Neuron (in vitro differentiated cells): Measurements from ENCODE around the gene AATK.

Experiments used
- H2AFZ ChIP-seq: one replicate; pipeline ENCODE4 v1.6.1; 2013; ENCODE audit warnings: low read depth, mild to moderate bottlenecking, inconsistent platforms, low read length, moderate library complexity
- H3K27me3 ChIP-seq: one replicate; pipeline ENCODE4 v1.6.1; 2013; ENCODE audit warnings: low read length; ENCODE audit not compliant: insufficient read depth
- H3K36me3 ChIP-seq: one replicate; pipeline ENCODE4 v1.6.1; 2013; ENCODE audit warnings: low read length; ENCODE audit not compliant: insufficient read depth
- H3K4me1 ChIP-seq: one replicate; pipeline ENCODE4 v1.6.1; 2013; ENCODE audit warnings: low read length; ENCODE audit not compliant: insufficient read depth
- H3K4me3 ChIP-seq: 2 replicates; pipeline ENCODE4 v1.5.1; 2013; ENCODE audit warnings: mild to moderate bottlenecking, low read length, moderate library complexity
- H3K9me3 ChIP-seq: one replicate; pipeline ENCODE4 v1.6.1; 2013; ENCODE audit warnings: low read length

Gene AATK

GRCh38 chr17:81117672-81118198 lies 48.3 kb downstream of the AATK start:
- H3K27me3 ChIP-seq, result no peaks in the 10 kb centered on the region
- no peak overlapping the region for H2AFZ ChIP-seq
- no peaks in the 10 kb centered on the region for H3K4me1 ChIP-seq
- no peak overlapping the region for H3K4me3 ChIP-seq
- no peaks in the 10 kb centered on the region for H3K9me3 ChIP-seq
- peaks cover 4% of the 10 kb centered on the region for H3K36me3 ChIP-seq

GRCh38 chr17:81116704-81117103 lies 49.3 kb downstream of the AATK start:
- H3K36me3 ChIP-seq, result peaks cover 9% of the 10 kb centered on the region
- no peak overlapping the region for H3K4me3 ChIP-seq
- H3K9me3 ChIP-seq, result no peaks in the 10 kb centered on the region
- H2AFZ ChIP-seq, result no peak overlapping the region
- H3K27me3 ChIP-seq, result no peaks in the 10 kb centered on the region
- H3K4me1 ChIP-seq, result no peaks in the 10 kb centered on the region

- Histone ChIP-seq H3K4me1 (no peaks in the 10 kb centered on the region), H3K4me3 (no peak overlapping the region), H3K9me3 (no peaks in the 10 kb centered on the region), H2AFZ (no peak overlapping the region), H3K36me3 (peaks cover 10% of the 10 kb centered on the region), H3K27me3 (no peaks in the 10 kb centered on the region)
Observed at GRCh38 chr17:81115749-81116464, 50.1 kb downstream of the AATK start.

- H2AFZ ChIP-seq, result no peak overlapping the region
- no peaks in the 10 kb centered on the region for H3K4me1 ChIP-seq
- peaks cover 14% of the 10 kb centered on the region for H3K36me3 ChIP-seq
- H3K27me3 ChIP-seq, result no peaks in the 10 kb centered on the region
- no peaks in the 10 kb centered on the region for H3K9me3 ChIP-seq
- H3K4me3 ChIP-seq, result no peak overlapping the region
Observed at GRCh38 chr17:81115219-81115618, 50.8 kb downstream of the AATK start.

- Histone ChIP-seq H3K4me1 (no peaks in the 10 kb centered on the region), H3K9me3 (no peaks in the 10 kb centered on the region), H3K27me3 (no peaks in the 10 kb centered on the region), H2AFZ (no peak overlapping the region), H3K36me3 (peaks cover 19% of the 10 kb centered on the region), H3K4me3 (no peak overlapping the region)
Observed at GRCh38 chr17:81114351-81115093, 51.5 kb downstream of the AATK start.

- H2AFZ ChIP-seq, result no peak overlapping the region
- no peak overlapping the region for H3K4me3 ChIP-seq
- no peaks in the 10 kb centered on the region for H3K4me1 ChIP-seq
- H3K36me3 ChIP-seq, result peaks cover 24% of the 10 kb centered on the region
- H3K9me3 ChIP-seq, result no peaks in the 10 kb centered on the region
- H3K27me3 ChIP-seq, result no peaks in the 10 kb centered on the region
Observed at GRCh38 chr17:81113158-81113724, 52.8 kb downstream of the AATK start.

- Histone ChIP-seq H3K4me1 (no peaks in the 10 kb centered on the region), H3K27me3 (no peaks in the 10 kb centered on the region), H3K9me3 (no peaks in the 10 kb centered on the region), H3K36me3 (peaks cover 30% of the 10 kb centered on the region), H2AFZ (no peak overlapping the region), H3K4me3 (no peak overlapping the region)
Observed at GRCh38 chr17:81112450-81112849, 53.6 kb downstream of the AATK start.

GRCh38 chr17:81111066-81111465 lies 55.0 kb downstream of the AATK start:
- no peak overlapping the region for H3K4me3 ChIP-seq
- no peak overlapping the region for H2AFZ ChIP-seq
- no peaks in the 10 kb centered on the region for H3K27me3 ChIP-seq
- H3K36me3 ChIP-seq, result peaks cover 34% of the 10 kb centered on the region
- H3K9me3 ChIP-seq, result no peaks in the 10 kb centered on the region
- no peaks in the 10 kb centered on the region for H3K4me1 ChIP-seq

- Histone ChIP-seq H3K36me3 (peaks cover 38% of the 10 kb centered on the region), H3K27me3 (no peaks in the 10 kb centered on the region), H2AFZ (no peak overlapping the region), H3K4me3 (no peak overlapping the region), H3K9me3 (no peaks in the 10 kb centered on the region), H3K4me1 (no peaks in the 10 kb centered on the region)
Observed at GRCh38 chr17:81110488-81111040, 55.5 kb downstream of the AATK start.

- Histone ChIP-seq H2AFZ (no peak overlapping the region), H3K9me3 (no peaks in the 10 kb centered on the region), H3K27me3 (no peaks in the 10 kb centered on the region), H3K4me3 (no peak overlapping the region), H3K36me3 (peaks cover 41% of the 10 kb centered on the region), H3K4me1 (no peaks in the 10 kb centered on the region)
Observed at GRCh38 chr17:81109957-81110356, 56.1 kb downstream of the AATK start.

- H3K4me3 ChIP-seq, result no peak overlapping the region
- no peak overlapping the region for H2AFZ ChIP-seq
- H3K36me3 ChIP-seq, result peaks cover 54% of the 10 kb centered on the region
- no peaks in the 10 kb centered on the region for H3K9me3 ChIP-seq
- no peaks in the 10 kb centered on the region for H3K4me1 ChIP-seq
- H3K27me3 ChIP-seq, result no peaks in the 10 kb centered on the region
Observed at GRCh38 chr17:81108220-81108619, 57.8 kb downstream of the AATK start.

- no peak overlapping the region for H3K4me3 ChIP-seq
- no peaks in the 10 kb centered on the region for H3K27me3 ChIP-seq
- peaks cover 52% of the 10 kb centered on the region for H3K36me3 ChIP-seq
- H3K4me1 ChIP-seq, result no peaks in the 10 kb centered on the region
- H3K9me3 ChIP-seq, result no peaks in the 10 kb centered on the region
- H2AFZ ChIP-seq, result no peak overlapping the region
Observed at GRCh38 chr17:81106716-81107115, 59.3 kb downstream of the AATK start.

- no peaks in the 10 kb centered on the region for H3K27me3 ChIP-seq
- no peak overlapping the region for H2AFZ ChIP-seq
- H3K4me3 ChIP-seq, result no peak overlapping the region
- peaks cover 11% of the 10 kb centered on the region for H3K4me1 ChIP-seq
- no peaks in the 10 kb centered on the region for H3K9me3 ChIP-seq
- H3K36me3 ChIP-seq, result peaks cover 53% of the 10 kb centered on the region
Observed at GRCh38 chr17:81103379-81103778, 62.6 kb downstream of the AATK start.
